GM21619 (cell line): ENCODE data around the gene EIF5.
A peak's percentile ranks its signal among the peaks of the same experiment; 100 is the strongest.
"Not testable (repeated sequence)": the region's sequence is repeated elsewhere in the genome, so short reads cannot be mapped to it uniquely, and the experiment has no call there.

ENCODE experiments used
- ATAC-seq: cut with Tn5 transposase; IDR thresholded peaks from one replicate; pipeline ENCODE4 v1.9.1; 2021; ENCODE audit not compliant: unreplicated experiment

EIF5 gene

GRCh38 chr14:103334644-103335622, 896 bp downstream of the EIF5 start:
- ATAC-seq: peak; percentile 18

DNA sequence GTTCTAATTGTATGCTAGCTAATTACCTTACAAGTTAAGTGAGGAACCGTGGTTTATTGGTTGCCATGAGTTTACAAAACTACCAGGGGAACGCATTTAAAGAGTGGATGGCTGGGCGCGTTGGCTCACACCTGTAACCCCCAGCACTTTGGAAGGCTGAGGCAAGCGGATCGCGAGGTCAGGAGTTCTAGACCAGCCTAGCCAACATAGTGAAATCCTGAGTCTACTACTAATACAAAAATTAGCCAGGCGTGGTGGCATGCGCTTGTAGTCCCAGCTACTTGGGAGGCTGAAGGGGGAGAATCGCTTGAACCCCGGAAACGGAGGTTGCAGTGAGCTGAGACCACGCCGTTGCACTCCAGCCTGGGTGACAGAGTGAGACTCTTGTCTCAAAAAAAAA, 2.2 kb downstream of the EIF5 start:
- no peak for ATAC-seq

- no peak for ATAC-seq
Observed at GRCh38 chr14:103337794-103338193, 3.8 kb downstream of the EIF5 start.

- ATAC-seq: no peak
Observed at GRCh38 chr14:103339561-103339960, 5.5 kb downstream of the EIF5 start.

DNA sequence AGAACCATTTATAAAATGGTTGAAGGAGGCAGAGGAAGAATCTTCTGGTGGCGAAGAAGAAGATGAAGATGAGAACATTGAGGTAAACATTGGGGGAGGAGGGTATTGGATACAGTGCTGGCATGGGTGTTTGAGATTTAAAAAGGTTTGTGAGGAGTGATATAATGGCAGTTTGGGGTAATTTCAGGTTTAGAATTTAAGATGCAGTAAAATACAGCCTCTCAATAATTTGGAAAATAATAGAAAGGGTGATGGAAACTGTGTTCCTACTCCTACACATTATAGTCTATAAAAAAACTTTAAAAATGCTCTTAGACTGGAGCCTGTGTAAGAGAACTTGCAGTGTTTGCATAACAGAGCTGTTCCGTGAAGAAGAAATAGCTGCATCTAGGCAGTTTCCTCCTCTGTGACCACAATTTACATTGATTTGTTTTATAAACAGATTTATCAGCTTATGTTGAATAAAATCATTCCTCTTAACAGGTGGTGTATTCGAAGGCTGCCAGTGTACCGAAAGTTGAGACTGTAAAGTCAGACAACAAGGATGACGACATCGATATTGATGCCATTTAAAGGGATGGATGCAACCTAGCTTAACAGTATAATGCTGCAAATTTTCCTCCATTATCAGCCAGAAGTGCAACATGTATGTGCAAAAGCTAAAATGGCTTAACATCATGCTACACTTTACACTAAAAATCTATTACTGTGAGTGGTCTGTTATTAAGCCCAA, 6.6 kb downstream of the EIF5 start:
- no peak for ATAC-seq

GRCh38 chr14:103341250-103342129, 7.5 kb downstream of the EIF5 start:
- ATAC-seq: no peak

GRCh38 chr14:103343164-103343879, 9.3 kb downstream of the EIF5 start:
- ATAC-seq: no peak

DNA sequence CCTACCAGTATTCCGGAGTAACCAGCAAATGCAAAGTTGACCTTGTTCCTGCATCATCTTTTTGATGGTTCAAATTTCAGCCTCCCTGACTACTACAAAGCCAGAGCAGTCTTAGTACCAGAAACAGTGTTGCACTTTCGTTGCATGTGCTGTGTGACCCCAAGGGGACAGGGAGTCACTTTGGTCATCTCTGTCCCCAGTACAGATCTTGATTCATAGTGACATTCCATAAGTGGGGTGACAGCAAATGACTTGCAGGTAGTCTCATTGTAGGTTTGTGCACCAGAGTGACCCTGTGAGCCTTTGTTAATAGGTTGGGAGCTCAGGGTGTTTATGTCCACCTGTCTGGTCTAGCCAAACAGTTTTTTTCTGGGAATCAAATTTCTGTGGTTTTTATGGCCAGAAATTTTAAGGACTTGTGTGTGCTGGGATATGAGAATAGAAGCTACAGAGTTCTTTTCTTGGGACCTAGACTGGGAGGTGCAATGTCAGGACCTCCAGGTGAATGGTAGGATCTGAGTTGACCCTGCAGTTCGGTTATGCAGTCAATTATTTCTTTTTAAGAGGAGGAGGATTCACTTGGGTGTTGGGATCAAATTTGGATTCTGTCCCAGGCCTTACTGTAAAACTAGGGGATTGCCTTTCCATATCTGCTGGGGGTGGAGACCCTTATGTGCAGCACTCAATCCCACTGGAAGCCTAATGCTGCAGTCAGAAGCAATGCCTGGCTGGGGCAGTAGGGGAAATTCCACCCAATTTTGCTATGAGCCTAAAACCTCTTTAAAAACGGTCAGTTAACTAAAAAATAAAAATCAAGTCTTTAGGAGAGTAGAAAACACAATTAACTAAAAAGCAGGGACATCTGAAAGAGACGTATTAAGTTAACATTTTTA, 10.1 kb downstream of the EIF5 start:
- no peak for ATAC-seq

- ATAC-seq: no peak
Observed at GRCh38 chr14:103346286-103346685, 12.2 kb downstream of the EIF5 start.

DNA sequence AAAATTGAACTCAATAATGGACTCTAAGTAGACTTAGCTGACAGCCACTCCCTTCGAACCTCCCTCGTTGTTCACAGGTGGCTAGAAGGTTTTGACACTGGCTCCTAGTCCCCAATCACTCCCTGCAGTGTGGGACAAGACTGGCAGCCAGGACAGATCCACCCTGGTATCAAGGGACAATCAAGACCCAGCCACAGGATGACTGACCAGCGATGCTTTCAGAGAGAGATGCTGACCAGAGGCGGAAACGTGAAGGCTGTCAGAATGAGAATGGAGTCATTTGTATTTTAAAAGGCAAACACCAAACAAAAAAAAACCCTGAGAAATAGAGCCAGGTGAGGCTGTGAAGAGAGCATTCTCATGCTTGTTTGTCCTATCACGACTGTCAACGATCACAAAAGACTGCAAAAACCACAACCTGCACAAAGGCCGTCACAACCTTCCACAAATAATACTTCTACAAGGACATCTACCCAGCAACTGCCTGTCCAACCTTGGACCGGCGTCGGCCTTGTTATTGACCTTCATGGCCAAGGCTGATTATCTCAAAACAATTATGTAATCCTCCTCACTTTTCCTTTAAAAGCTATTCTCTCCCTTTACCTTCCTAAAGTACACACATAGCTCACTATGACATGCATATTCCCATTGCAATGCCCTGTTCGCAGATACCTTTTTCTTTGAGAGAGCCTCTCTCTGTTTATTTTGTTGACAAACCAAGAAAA, 13.2 kb downstream of the EIF5 start:
- ATAC-seq: no peak

DNA sequence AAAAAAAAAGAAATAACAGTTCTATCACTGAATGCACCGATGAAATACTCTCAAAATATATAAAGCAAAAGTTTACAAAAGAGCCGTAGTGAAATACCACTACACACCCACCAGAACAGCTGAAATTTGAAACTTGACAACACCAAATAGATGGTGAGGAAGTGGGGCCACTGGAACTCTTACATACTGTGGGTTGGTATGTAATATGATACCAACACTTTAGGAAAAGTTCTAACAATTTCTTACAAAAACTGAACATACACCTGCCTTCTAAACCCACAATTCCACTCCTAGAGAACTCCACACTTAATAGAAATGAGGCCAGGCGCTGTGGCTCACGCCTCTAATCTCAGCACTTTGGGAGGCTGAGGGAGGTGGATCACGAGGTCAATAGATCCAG, 14.1 kb downstream of the EIF5 start:
- ATAC-seq: no peak

- no peak for ATAC-seq
Observed at GRCh38 chr14:103349982-103350381, 15.9 kb downstream of the EIF5 start.

DNA sequence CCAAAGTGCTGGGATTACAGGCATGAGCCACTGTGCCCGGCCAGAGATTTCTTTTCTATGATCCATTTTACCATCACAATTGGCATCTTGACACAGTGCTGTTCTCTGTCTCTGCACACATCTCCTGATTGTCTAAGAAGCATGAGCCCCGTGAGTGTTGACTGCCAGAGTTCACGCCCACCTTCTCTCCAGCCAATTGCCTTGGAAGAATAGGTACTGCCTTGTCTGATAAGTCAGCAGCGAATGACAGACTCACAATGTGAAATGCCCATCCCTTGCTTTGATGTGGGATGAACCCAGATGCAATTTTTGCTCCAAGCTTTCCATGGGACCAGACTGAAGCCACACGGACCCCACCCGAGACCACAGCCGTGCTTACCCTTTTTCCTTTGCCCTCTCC, 19.3 kb downstream of the EIF5 start:
- ATAC-seq: no peak

DNA sequence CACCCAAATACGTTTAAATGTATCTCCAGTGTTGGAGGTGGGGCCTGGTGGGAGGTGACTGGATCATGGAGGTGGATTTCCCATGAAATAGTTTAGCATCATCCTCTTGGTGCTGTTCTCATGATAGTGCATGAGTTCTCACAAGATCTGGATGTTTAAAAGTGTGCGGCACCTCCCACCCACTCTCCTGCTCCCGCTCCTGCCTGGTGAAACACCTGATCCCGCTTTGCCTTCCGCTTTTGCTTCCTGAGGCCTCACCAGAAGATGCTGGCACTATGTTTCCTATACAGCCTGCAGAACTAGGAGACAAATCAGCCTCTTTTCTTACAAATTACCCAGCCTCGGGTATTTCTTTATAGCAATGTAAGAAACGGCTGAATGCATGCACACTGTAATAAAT, 20.1 kb downstream of the EIF5 start:
- ATAC-seq: no peak

DNA sequence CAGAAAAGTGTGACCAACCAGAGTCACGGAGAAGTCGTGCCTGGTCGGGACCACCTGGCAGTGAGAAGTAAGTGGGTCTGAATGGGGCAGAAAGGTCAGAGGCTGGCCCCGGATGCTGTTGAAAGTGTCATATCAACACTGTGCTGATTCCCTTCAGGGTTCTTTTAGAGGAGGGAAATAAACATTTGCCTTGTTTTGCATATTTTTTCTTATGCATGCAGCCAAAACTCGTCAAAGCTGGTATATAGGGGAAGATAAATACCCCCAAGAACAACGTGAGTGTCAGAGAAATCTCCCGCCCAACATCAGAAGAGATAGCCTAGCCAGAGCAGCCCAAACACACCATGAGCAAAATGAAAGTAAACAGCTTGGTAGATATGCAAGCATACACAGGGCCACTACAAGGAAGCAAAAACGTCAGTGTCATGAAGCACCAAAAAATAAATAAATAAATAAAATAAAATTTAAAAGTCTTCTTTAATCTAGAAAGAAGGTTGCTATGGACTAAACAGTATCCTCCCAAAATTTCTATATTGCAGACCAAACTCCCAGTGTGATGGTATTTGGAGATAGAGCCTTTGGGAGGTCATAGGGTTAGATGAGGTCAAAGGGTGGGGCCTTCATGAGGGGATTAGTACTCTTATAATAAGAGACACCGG, 22.1 kb downstream of the EIF5 start:
- ATAC-seq: no peak

- not testable (repeated sequence) for ATAC-seq
Observed at GRCh38 chr14:103357552-103357951, 23.5 kb downstream of the EIF5 start.

GRCh38 chr14:103360548-103360947, 26.5 kb downstream of the EIF5 start:
- no peak for ATAC-seq

GRCh38 chr14:103361867-103362266, 27.8 kb downstream of the EIF5 start:
- ATAC-seq: no peak
